GM18868 (cell line): ENCODE measurements around the gene BMPR1B.
"Not testable (repeated sequence)": the region's sequence is repeated elsewhere in the genome, so short reads cannot be mapped to it uniquely, and the experiment has no call there.

ENCODE experiments used
- ATAC-seq: cut with Tn5 transposase; IDR thresholded peaks from one replicate; pipeline ENCODE4 v1.9.1; 2021; ENCODE audit warnings: mild to moderate bottlenecking, moderate library complexity; ENCODE audit not compliant: unreplicated experiment

Gene BMPR1B

DNA sequence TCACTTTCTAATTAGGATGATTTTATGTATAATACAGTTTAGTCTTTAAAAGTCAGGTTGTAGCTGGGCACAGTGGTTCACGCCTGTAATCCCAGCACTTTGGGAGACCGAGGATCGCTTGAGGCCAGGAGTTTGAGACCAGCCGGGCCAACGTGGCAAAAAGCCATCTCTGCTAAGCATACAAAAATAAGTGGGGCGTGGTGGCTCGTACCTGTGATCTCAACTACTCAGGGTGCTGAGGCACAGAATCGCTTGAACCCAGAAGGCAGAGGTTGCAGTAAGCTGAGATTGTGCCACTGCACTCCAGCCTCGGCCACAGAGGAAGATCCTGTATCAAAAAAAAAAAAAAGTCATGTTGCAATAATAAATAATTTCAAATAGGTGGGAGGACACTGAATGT lies 364.2 kb downstream of the BMPR1B start:
- ATAC-seq, result no peak

DNA sequence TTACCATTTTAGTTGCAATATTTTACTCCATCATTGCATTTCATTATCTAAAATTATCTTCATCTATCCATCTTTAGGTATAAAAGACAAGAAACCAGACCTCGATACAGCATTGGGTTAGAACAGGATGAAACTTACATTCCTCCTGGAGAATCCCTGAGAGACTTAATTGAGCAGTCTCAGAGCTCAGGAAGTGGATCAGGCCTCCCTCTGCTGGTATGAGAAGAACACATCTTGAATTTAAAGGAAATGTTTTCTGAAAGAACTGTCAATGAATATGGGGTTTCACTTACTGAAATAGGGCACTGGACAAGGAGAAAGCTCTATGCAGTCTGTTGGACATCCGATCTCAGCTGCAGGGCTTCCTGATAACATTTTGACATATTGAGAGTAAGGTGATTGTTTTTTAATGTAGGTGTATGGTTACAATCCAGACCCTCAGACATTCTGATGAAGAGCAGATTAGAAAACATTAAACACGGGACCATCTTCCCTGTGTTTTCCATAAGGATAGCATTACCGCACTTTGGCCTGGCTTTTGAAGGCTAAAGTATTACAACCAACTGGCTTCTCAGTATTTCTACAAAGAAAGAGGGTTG lies 367.2 kb downstream of the BMPR1B start:
- peak; percentile 45 for ATAC-seq

DNA sequence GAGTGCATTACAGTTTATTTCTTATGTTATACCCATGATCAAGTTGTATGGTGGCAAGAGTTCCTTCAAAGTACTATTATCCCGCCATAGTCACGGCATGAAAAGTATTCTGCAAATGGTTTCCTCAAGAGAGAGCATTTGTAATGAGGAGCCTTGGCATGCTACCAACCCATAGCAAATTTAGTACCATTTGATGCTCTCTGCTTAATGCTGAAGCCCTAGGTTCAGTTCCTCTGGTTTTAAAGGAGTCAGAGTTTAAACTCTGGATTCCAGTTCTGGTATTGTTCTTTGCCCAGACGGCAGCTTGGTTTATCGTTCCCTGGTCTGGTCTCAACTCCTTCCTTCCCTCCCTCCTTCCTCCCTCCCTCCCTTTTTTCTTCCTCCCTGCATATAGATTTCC lies 371.3 kb downstream of the BMPR1B start:
- ATAC-seq, result no peak

DNA sequence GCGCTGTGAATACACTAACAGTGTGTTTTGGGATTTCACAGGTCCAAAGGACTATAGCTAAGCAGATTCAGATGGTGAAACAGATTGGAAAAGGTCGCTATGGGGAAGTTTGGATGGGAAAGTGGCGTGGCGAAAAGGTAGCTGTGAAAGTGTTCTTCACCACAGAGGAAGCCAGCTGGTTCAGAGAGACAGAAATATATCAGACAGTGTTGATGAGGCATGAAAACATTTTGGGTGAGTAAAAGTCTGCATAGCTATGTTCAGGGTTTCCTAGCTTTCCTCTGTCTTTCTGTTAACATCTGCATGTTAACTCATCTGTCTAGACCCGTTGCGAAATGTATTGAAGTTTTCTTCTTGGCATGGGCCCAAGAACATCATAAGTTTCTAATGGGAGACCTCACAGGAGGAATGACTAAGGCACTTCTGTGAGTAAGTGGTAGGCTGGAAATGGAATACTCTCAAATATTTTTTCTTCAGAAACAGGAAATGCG lies 372.1 kb downstream of the BMPR1B start:
- ATAC-seq, result peak; percentile 39

DNA sequence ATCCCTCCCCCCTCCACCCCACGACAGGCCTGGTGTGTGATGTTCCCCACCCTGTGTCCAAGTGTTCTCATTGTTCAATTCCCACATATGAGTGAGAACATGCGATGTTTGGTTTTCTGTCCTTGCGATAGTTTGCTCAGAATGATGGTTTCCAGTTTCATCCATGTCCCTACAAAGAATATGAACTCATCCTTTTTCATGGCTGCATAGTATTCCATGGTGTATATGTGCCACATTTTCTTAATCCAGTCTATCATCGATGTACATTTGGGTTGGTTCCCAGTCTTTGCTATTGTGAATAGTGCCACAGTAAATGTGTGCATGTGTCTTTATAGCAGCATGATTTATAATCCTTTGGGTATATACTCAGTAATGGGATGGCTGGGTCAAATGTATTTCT lies 376.3 kb downstream of the BMPR1B start:
- ATAC-seq, result not testable (repeated sequence)

DNA sequence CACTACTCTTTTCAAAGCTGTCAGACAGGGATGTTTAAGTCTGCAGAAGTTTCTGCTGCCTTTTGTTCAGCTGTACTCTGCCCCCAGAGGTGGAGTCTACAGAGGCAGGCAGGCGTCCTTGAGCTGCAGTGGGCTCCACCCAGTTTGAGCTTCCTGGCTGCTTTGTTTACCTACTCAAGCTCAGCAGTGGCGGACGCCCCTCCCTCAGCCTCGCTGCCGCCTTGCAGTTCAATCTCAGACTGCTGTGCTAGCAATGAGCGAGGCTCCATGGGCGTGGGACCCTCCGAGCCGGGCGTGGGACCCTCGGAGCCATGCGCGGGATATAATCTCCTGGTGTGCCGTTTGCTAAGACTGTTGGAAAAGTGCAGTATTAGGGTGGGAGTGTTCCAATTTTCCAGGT lies 381.7 kb downstream of the BMPR1B start:
- not testable (repeated sequence) for ATAC-seq

DNA sequence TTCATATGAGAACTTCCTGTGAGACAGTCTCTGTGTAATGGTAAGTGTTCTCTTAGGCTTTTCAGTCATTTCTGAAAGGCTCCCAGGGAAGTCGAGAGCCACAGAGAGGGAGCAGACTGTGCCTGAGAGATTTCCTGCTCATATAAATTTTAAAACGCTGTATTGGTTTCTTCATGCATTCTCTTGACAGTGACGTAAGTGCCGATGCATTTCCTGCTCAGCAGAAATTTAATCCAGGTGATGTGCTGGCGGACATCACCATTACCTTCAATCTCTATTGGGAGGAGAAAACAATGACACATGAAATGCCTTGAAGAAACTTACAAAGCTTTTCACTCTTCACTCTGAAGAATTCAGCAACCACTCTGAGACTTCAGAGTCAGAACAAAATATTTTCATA lies 383.6 kb downstream of the BMPR1B start:
- no peak for ATAC-seq

DNA sequence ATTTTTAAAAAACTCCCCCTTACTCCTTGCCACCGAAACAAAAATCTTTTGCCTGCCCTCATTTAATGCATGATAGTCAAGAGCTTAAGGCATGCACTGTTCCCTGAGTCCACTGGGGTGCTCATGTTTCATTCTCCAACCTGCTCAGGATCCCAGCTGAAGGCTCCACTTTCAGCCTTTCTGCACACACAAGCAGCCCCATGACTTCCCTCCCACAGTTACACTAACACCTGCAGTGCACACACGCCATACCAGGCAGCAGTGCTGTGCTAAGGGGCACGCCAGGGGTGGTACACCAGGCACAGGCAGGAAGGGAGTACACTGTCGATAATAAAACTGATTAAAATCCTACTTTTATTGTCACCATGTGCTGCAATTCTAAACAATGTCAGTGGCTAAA lies 385.2 kb downstream of the BMPR1B start:
- ATAC-seq, result no peak

DNA sequence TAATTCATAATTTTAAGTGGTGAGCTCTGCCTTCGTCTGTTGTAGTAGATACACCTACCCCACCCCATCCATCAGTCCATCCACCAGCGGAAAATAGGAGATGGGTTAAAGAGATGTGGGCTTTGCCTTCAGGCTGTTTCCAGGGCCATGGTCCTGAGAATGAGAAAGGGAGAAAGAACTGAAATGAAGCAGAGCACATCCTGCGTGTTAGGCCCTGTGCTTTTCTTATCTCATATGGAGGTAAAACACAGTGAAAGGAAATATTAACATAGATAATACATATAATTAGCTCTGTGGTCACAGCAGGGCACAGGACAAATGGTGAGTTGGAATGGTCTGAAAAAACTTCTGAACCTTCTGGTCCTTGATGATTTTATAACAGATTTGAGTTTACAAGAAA lies 393.5 kb downstream of the BMPR1B start:
- no peak for ATAC-seq

DNA sequence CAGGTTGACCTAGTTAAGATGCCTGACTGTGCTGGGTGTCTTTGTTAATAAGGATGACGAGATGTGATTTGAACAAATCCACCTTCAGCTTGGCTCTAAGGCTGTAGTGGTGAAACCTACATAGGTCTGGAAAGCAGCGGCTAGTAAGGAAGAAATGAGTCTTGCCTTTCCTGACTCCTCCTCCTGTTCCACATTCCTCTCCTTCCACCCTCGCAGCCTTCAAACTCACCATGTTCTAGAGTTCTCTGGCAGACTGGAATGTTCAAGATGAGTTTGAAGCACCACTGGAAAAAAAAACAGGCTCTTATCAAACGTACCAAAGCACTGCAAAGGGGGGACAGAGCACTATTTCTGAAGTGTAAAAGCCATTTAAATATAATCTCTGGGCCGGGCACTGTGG lies 395.4 kb downstream of the BMPR1B start:
- ATAC-seq, result no peak

DNA sequence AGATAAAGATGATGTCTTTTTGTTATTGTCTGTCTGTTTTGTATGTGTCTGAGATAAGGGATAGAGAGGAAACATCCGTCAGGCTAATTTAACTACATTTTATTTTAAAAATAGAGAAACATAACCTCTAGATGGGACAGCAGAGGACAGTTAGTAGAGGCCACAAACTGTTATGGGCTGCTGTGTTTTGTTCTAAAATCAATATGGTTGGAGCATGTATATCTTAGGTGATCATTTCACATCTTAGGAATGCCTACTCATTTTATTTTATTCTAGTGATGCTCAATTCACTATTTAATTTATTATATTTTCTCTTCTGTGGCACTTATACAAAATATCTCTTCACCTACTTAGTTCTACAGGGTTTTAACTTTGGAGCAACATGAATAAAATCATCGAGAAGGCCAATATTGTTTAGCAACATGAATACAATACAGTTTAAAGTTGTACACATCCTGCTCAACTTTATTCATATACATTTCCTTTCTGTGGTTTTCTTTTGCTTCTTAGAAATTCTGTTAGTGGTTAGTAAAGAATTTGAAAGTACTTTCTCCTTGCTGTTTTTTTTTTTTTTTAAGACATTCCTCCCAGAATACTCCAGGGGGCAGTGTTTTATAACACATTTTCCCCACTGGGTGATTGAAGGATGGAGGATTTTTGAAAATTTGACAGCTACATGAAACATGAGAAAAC lies 398.1 kb downstream of the BMPR1B start:
- ATAC-seq, result peak; percentile 73

DNA sequence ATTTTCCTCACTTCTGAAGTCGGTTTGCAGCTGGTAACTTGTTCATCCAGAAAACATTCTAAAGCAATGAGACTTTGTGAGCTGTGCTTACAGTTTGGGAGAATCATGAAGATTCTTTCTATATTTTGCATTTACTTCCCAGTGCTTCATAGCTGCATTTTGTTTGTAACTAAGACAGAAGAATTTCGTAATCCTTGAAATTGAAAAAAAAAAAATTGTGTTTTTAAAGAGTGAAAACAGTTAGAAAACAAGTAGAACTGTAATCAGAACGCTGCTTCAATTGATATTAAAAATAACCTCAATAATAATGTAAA lies 398.7 kb downstream of the BMPR1B start:
- ATAC-seq, result peak; percentile 4

DNA sequence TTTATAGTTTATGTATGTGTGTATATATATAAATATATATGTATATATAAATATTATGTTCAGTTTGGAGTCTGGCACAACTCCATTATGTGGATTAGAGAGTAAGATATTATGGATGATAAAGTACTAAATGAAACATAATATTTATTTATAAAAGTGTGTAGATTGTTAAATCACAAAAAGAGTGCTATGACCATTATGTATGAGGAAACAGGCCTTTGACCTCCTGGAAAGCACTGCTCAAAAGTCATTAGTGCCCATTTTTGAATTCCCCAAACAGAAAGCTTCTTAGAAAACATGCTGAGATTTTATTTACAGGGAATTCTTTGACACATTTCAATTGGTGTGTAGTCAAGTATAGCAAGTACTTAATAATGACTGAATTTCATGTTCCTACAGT lies 399.8 kb downstream of the BMPR1B start:
- no peak for ATAC-seq

DNA sequence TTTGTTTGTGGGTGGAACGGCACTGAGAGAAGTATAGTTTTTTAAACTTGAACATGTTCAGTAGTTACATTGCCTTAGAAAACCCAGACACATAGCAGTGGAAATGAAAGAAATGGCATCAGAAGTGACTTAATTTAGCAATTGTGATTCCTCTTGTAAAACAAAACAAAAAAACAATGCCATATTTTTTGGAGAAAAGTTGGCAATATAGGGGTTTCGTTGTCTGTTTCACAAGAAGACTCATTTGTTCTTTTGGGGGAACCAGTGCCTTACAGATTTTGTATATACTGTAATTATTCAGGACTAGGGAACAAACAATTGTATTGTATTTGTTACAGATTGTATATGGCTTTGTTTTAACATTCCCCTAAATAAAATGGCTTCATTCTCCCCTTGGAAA lies 400.3 kb downstream of the BMPR1B start:
- no peak for ATAC-seq

DNA sequence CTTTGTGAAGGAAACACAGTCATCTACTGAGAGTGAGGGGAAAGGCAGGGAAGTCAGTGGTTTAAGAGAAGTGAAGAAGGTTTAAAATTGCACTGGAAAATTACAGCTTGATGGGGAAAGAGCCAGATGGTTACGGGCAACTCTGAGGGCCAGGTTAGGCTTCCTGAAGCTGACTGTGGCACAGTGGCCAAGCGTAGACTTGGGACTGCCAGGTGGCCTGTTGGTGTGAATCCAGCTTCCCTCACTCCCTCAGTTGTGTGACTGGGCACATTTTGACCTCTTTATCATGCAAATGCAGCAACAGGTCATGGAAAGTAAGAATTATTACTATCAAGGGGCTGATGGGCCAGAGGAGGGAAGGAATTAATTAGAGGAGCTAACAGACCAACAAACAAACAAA lies 400.9 kb downstream of the BMPR1B start:
- ATAC-seq, result no peak

DNA sequence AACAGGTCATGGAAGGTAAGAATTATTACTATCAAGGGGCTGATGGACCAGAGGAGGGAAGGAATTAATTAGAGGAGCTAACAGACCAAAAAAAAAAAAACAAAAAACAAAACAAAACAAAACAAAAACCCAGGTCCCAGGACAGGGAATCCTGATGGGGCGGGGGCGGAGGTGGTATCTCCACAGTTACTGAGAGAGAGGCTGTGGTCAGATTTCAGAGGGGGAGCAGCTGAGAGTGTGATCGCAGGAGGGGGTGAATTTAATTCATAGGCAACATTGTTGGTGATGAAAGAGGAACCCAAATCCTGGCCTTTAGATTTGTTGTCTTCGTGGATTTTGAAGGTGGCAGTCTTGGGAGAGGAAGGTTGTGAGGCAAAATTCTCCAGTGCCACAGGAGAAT lies 401.6 kb downstream of the BMPR1B start:
- ATAC-seq, result no peak

DNA sequence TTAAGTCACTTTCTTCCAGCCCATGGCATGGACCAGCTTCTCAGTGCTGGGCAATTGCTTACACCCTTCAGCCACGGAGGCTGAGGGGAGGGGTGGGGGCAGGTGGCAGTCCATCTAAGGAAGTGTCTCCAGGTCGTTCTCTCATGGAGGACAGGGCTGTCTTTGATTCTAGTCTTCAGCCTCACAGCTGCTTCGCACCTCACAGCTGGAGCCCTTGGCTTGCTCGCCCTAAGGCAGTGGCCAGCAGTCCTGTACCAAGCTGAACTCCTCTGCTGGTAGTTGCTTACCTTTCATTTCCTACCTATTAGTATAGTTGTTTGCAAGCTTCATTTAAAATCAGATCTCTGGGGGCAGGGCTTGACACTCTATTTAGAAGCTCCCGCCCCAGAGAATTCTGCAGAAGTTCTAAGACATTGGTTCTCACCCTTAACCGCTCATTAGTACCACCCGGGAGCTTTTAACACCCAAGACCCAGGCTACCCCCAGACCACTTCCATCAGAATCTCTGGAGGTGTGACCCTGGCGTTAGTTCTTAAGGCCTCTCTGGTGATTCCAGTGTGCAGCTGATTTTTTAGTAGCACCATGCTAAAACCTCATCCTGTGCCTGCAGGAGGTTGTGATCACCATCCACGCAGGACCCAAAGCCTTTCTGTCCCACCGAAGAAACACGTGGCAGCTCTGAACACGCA lies 404.2 kb downstream of the BMPR1B start:
- ATAC-seq, result no peak

DNA sequence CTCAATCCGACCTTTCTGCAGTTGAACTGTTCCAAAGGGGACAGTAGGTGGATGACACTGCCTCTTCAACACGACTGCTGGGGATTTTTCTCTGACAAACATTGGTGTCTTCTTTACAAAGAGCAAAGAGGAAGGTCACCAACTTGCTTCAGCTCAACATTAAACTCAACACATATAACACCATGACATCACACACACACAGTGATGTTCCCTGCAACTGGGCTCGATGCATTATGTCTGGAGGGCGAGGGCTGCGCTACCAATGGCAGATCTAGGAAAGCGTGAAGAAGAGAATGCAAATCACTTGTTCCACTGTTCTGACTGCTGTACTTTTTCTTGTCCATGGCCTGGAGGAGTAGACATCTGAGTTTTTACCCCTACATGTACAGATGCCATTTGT lies 405.1 kb downstream of the BMPR1B start:
- ATAC-seq, result no peak

DNA sequence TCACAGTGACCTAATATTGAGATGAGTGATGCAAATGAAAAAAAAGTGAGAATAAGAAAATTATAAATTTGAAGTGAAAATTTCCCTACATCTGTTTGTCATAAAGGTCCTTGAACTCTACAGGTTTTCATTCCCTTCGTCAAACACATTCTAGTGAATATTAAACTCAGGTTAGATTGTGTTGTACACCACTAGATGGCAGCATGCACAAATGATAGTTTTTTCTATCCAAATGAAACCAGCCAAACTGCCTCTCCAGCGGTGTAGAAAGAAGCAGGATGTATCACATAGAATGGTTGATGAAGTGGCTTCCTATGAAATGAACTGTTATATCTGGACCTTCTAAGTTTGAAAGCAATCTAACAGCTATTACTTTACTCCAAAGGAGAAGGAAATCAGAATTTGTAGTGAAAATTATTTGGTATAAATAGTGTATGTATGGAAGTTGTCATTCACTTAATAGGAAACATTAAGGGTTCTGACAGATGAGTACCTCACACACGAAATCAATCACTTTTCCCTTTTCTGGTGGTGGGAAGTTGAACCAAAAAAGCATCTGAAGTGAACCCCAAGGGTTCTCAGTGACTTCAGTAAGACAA lies 408.3 kb downstream of the BMPR1B start:
- peak; percentile 83 for ATAC-seq

DNA sequence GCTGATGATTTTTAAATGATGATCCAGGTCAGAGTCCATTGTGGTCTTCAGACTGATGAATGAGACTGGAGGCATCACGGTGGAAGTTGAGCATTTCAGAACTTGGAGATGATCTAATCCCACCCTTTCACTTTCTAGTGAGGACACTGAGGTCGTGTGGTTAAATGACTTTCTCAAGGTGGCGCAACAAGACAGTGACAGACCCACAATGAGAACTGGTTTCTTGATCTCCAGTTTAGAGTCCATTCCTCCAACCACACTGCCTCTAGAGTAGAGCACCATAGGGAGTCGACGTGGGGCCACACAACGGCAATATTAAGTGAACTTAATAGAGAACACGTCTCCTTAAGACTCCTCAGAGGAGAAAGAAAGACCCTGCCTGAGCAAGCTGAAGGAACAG lies 410.1 kb downstream of the BMPR1B start:
- no peak for ATAC-seq

DNA sequence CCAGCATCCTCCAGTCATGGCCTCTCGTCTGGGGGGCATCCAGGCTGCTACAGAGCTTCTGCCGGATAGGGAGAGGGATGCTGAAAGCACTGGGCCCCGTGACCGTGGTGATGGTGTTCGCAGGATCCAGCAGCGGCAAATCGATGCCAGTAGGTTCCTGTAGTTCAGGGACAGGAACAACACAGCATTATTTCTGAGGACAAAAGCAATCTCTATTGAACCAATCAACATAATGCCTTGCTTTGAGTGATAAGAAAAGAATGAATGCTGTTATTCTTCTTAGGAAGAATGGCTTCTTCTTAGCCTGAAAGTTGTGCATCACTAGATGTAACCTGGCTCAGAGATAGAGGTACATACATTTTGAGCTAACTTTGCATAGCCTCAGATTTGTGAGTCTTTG lies 412.4 kb downstream of the BMPR1B start:
- ATAC-seq, result no peak

DNA sequence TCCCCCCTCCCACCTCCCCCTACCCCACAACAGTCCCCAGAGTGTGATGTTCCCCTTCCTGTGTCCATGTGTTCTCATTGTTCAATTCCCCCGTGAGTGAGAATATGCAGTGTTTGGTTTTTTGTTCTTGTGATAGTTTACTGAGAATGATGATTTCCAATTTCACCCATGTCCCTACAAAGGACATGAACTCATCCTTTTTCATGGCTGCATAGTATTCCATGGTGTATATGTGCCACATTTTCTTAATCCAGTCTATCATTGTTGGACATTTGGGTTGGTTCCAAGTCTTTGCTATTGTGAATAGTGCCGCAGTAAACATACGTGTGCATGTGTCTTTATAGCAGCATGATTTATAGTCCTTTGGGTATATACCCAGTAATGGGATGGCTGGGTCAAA lies 413.6 kb downstream of the BMPR1B start:
- not testable (repeated sequence) for ATAC-seq
